GM12872 (cell line): Measurements from ENCODE around the gene GADD45G.

Source experiments
- TF ChIP-seq, protein P1 (sequence below): IDR thresholded peaks from 3 replicates; pipeline ENCODE4 v1.5.1; 2011; ENCODE audit warnings: low read depth, mild to moderate bottlenecking, low read length, moderate library complexity; ENCODE audit not compliant: insufficient read depth

The GADD45G gene

DNA sequence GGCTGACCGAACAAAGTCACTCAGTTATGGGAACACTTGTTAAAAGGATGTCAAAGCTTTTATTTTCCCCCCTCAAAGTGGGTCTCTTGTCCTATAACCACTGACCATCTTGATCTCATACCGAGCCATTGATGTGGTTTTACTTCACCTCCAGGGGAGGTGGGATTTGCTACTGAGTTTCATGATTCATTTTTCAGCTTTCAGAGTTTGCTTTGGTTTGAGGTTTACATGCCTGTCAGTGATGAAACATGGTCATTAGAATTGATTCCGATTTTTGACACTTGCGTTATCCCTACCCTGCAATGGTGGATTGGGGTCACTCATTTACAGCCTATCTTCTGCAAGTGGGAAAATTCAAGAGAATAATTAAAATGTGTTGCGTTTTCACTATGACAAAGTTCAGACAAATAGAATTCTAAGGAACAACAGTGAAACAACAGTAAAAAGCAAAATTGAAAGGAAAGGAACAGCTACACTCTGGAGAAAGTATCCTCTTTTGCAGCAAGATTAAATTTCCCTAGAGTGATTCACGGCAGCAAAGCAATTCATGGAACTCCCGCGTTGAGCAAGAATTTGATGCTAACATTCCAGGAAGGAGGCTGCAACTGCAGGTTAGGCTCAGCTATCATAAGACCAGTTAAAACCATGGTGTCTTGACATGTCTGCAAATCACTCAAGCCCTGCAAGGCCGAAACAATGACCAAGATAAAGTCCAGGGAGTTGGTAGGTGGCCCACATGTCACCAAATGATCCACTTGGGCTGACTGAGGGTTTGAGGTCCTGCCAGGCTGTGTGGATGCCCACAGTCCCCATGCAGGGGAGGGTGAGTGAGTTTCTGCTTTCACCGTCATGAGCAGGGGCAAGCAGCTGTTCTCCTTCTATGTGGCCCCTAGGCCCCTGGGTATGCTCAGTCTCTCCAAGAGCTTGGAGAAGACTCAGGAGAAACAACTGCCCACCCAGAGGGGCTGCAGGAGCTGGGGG is 9.4 kb downstream of the GADD45G start:
- TF ChIP-seq, protein P1, sequence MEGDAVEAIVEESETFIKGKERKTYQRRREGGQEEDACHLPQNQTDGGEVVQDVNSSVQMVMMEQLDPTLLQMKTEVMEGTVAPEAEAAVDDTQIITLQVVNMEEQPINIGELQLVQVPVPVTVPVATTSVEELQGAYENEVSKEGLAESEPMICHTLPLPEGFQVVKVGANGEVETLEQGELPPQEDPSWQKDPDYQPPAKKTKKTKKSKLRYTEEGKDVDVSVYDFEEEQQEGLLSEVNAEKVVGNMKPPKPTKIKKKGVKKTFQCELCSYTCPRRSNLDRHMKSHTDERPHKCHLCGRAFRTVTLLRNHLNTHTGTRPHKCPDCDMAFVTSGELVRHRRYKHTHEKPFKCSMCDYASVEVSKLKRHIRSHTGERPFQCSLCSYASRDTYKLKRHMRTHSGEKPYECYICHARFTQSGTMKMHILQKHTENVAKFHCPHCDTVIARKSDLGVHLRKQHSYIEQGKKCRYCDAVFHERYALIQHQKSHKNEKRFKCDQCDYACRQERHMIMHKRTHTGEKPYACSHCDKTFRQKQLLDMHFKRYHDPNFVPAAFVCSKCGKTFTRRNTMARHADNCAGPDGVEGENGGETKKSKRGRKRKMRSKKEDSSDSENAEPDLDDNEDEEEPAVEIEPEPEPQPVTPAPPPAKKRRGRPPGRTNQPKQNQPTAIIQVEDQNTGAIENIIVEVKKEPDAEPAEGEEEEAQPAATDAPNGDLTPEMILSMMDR, result no peak

GRCh38 chr9:89615661-89616060 is 10.8 kb downstream of the GADD45G start:
- TF ChIP-seq, protein P1, result no peak

DNA sequence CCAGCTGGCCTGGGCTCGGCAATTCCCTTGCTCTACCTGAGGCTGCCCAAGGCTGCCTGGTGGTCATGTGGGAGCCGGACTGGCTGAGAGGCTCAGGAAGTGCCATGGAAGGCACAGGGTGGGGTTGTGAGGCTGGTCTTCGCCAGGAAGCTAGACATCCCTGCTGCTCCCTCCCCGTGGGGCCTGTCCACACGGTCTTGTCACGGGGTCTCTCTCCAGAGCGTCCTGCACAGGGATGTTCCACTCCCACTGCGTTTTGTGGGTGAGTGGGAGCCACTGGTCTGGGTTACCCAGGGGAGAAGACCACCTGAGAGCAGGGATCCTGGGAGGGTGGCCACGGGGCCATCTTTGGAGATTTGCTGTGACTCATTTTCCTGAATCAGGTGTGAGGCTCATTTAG is 11.6 kb downstream of the GADD45G start:
- TF ChIP-seq, protein P1, result no peak

DNA sequence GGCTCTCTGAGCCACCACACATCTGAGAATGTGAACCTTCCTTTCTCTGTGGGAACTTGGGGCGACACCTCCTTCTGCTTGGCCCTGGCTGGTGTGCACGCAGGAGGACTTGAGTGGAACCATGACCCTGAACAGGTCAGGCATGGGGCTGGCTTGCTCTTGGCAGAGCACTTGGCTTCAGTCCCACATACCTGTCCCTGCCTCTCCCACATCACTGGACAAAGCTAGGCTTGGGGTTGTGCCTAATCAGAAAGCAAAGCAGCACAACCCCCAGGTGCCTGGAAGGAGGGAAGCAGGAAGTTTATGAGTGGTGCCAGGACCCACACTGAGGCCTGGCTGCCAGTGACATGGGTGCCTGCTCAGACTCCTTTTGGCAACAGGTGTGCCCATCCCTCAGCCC is 13.2 kb downstream of the GADD45G start:
- TF ChIP-seq, protein P1, result no peak

GRCh38 chr9:89619019-89619418 is 14.2 kb downstream of the GADD45G start:
- TF ChIP-seq, protein P1, result no peak

GRCh38 chr9:89619424-89620138 is 14.8 kb downstream of the GADD45G start:
- TF ChIP-seq, protein P1, result no peak

GRCh38 chr9:89621031-89621430 is 16.2 kb downstream of the GADD45G start:
- TF ChIP-seq, protein P1, result no peak
